ENCODE measurements around the gene BTNL2.
A peak's percentile ranks its signal among the peaks of the same experiment; 100 is the strongest.

Gene BTNL2

DNA sequence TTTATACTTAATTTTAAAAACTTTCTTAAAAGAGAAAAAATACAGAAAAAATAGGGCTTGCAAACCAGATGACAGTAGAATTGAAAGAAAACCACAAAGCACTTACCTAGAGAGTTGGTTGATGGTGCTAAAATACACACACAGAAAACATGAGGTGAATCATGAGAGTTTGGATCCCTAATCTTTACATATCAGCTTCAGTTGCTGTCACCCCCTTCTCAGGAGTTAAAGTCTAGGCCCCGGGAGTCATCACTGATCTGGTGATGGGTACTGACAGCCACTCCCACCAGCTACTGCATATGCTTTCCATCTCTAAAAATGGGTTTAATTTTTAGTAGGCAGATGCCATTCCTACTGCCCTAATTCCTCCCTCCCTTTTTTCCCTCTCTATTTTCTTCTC is 52.0 kb downstream of the BTNL2 start:
- peaks cover 23% of the 10 kb centered on the region for H3K4me1 ChIP-seq (ENCODE audit: insufficient read depth, low read length, poor library complexity, severe bottlenecking)
- no peaks in the 10 kb centered on the region for H4K20me1 ChIP-seq (ENCODE audit: insufficient read depth, low read length, poor library complexity, severe bottlenecking)
- H3F3A ChIP-seq (ENCODE audit: low read depth) = no peaks in the 10 kb centered on the region
- H3K9ac ChIP-seq (ENCODE audit: low read depth, low read length, poor library complexity, severe bottlenecking) = no peak overlapping the region
- peak overlapping the region; percentile 11 for H3K4me2 ChIP-seq (ENCODE audit: low read depth, low read length, poor library complexity, severe bottlenecking)
- H3K27me3 ChIP-seq (ENCODE audit: insufficient read depth, low read length, poor library complexity, severe bottlenecking) = no peaks in the 10 kb centered on the region
- TF ChIP-seq, protein P1, sequence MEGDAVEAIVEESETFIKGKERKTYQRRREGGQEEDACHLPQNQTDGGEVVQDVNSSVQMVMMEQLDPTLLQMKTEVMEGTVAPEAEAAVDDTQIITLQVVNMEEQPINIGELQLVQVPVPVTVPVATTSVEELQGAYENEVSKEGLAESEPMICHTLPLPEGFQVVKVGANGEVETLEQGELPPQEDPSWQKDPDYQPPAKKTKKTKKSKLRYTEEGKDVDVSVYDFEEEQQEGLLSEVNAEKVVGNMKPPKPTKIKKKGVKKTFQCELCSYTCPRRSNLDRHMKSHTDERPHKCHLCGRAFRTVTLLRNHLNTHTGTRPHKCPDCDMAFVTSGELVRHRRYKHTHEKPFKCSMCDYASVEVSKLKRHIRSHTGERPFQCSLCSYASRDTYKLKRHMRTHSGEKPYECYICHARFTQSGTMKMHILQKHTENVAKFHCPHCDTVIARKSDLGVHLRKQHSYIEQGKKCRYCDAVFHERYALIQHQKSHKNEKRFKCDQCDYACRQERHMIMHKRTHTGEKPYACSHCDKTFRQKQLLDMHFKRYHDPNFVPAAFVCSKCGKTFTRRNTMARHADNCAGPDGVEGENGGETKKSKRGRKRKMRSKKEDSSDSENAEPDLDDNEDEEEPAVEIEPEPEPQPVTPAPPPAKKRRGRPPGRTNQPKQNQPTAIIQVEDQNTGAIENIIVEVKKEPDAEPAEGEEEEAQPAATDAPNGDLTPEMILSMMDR (conservative IDR thresholded peaks at IDR 0.05; ENCODE audit: low read length) = no peak
- no peak for TF ChIP-seq EZH2phosphoT487 (IDR thresholded peaks at IDR 0.05; ENCODE audit: borderline replicate concordance)
- no peaks in the 10 kb centered on the region for H3K36me3 ChIP-seq (ENCODE audit: insufficient read depth, low read length)
- no peaks in the 10 kb centered on the region for H3K9me3 ChIP-seq (ENCODE audit: insufficient read depth, low read depth, low read length)
- peak overlapping the region; percentile 72; the same call in 1 of the 2 replicates for H2AFZ ChIP-seq (ENCODE audit: low read length)
- H3K79me2 ChIP-seq (ENCODE audit: insufficient read depth, low read length) = no peaks in the 10 kb centered on the region
- H3K9me2 ChIP-seq (replicated peaks; ENCODE audit: low read depth, low read length) = no peaks in the 10 kb centered on the region
- no peak overlapping the region for H3K4me3 ChIP-seq (ENCODE audit: low read length, poor library complexity, severe bottlenecking)

DNA sequence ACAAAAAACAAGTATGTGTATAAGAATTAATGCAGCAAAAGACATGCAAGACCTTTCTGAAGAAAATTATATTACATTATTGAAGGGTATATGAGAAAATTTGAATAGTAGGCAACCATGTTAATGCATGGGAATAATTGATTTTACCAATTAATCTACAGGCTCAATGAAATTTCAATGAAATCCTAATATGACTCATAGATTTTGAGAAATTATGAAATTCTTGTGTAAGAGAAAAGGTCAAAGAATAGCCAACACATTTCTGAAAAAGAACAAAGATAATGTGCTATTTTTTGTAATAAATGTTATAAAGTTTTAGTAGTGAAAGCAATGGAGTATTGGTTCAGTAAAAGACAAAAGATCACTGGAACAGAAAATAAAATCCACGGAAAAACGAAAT is 53.6 kb downstream of the BTNL2 start:
- no peaks in the 10 kb centered on the region for H3K9me2 ChIP-seq (replicated peaks; ENCODE audit: low read depth, low read length)
- no peak overlapping the region for H3K4me3 ChIP-seq (ENCODE audit: low read length, poor library complexity, severe bottlenecking)
- no peak overlapping the region for H3K9ac ChIP-seq (ENCODE audit: low read depth, low read length, poor library complexity, severe bottlenecking)
- TF ChIP-seq, protein P1 (conservative IDR thresholded peaks at IDR 0.05; ENCODE audit: low read length) = no peak
- TF ChIP-seq EZH2phosphoT487 (IDR thresholded peaks at IDR 0.05; ENCODE audit: borderline replicate concordance) = no peak
- H3K9me3 ChIP-seq (ENCODE audit: insufficient read depth, low read depth, low read length) = no peaks in the 10 kb centered on the region
- no peaks in the 10 kb centered on the region for H3K36me3 ChIP-seq (ENCODE audit: insufficient read depth, low read length)
- H2AFZ ChIP-seq (ENCODE audit: low read length) = no peak overlapping the region
- H3K4me2 ChIP-seq (ENCODE audit: low read depth, low read length, poor library complexity, severe bottlenecking) = no peak overlapping the region
- H3F3A ChIP-seq (ENCODE audit: low read depth) = no peaks in the 10 kb centered on the region
- peaks cover 20% of the 10 kb centered on the region for H3K4me1 ChIP-seq (ENCODE audit: insufficient read depth, low read length, poor library complexity, severe bottlenecking)
- H3K27me3 ChIP-seq (ENCODE audit: insufficient read depth, low read length, poor library complexity, severe bottlenecking) = no peaks in the 10 kb centered on the region
- no peaks in the 10 kb centered on the region for H3K79me2 ChIP-seq (ENCODE audit: insufficient read depth, low read length)
- H4K20me1 ChIP-seq (ENCODE audit: insufficient read depth, low read length, poor library complexity, severe bottlenecking) = no peaks in the 10 kb centered on the region

All from Loucy (cell line).